22Rv1 (cell line): ENCODE data around the gene MYRIP.

Source experiments
- ZFX ChIP-seq: fragments of 450-650 bp; IDR thresholded peaks from 2 replicates; pipeline ENCODE4 v1.6.1; 2017; ENCODE audit warnings: antibody characterized with exemption, borderline replicate concordance
- TF ChIP-seq, protein P1 (sequence below): fragments of 450-650 bp; IDR thresholded peaks from 2 replicates; pipeline ENCODE4 v1.5.1; 2017; ENCODE audit warnings: mild to moderate bottlenecking

DNA sequence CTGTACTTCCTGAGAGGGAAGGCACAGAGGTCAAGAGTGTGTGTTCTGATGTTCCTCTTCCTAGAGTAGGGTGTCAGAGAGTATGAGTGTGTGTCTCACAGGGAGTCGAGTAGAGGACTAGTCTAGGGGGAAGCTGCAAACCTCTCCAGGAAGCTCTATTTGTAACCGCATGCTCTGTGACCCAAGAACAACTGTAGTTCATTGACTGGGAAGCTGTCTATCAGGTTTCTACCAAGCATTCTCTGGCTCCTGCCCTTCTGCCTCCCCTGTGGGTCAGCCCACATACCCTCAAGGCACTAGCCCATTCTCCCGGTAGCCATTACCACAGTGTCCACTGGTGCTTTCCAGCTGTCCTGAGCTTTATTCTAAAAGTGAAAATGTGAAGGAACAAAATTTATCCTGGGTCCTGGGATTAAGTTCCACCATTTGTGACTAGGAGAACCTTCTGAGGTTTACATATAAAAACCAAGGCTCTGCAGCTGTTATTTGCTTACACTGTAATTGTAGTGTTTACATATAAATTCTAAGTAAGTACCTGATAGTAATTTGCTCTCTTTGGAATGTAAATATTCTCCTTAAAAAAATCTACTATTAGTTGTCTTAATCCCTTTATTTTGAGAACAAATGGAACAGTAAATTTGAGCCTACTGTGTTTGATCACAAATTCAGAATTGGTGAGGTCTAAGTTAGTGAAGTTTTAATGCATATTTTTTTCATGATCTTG, 40.7 kb downstream of the MYRIP start:
- TF ChIP-seq, protein P1, sequence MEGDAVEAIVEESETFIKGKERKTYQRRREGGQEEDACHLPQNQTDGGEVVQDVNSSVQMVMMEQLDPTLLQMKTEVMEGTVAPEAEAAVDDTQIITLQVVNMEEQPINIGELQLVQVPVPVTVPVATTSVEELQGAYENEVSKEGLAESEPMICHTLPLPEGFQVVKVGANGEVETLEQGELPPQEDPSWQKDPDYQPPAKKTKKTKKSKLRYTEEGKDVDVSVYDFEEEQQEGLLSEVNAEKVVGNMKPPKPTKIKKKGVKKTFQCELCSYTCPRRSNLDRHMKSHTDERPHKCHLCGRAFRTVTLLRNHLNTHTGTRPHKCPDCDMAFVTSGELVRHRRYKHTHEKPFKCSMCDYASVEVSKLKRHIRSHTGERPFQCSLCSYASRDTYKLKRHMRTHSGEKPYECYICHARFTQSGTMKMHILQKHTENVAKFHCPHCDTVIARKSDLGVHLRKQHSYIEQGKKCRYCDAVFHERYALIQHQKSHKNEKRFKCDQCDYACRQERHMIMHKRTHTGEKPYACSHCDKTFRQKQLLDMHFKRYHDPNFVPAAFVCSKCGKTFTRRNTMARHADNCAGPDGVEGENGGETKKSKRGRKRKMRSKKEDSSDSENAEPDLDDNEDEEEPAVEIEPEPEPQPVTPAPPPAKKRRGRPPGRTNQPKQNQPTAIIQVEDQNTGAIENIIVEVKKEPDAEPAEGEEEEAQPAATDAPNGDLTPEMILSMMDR = no peak
- TF ChIP-seq ZFX = no peak
